Measurements from ENCODE around the gene CCDC122.

- no peak for TF ChIP-seq TAF1 (IDR thresholded peaks at IDR 0.05; ENCODE audit: borderline replicate concordance, insufficient read depth, low read length)
- TF ChIP-seq POLR2AphosphoS5 (IDR thresholded peaks at IDR 0.05; ENCODE audit: low read depth, low read length), result no peak
Measured at GRCh38 chr13:43920965-43921674, 41.6 kb upstream of the CCDC122 start.

Measured in PFSK-1 (cell line).